Rectal smooth muscle tissue (tissue), 1 donor: Measurements from ENCODE around the gene UST.
"Not testable (repeated sequence)": the region's sequence is repeated elsewhere in the genome, so short reads cannot be mapped to it uniquely, and the experiment has no call there.

ENCODE experiments used
- H3K27ac ChIP-seq: one replicate; pipeline ENCODE4 v1.7.0; 2013; ENCODE audit warnings: low read depth, low read length, inconsistent platforms
- H3K27me3 ChIP-seq: one replicate; pipeline ENCODE4 v1.7.0; 2013; ENCODE audit warnings: low read length; ENCODE audit not compliant: control insufficient read depth, insufficient read depth
- H3K36me3 ChIP-seq: one replicate; pipeline ENCODE4 v1.7.0; 2013; ENCODE audit warnings: low read length; ENCODE audit not compliant: control insufficient read depth, insufficient read depth
- H3K4me1 ChIP-seq: one replicate; pipeline ENCODE4 v1.7.0; 2013; ENCODE audit warnings: low read length; ENCODE audit not compliant: control insufficient read depth, insufficient read depth
- H3K4me3 ChIP-seq: one replicate; pipeline ENCODE4 v1.7.0; 2013; ENCODE audit warnings: low read length
- H3K9ac ChIP-seq: one replicate; pipeline ENCODE4 v1.7.0; 2013; ENCODE audit warnings: low read length

Gene UST

DNA sequence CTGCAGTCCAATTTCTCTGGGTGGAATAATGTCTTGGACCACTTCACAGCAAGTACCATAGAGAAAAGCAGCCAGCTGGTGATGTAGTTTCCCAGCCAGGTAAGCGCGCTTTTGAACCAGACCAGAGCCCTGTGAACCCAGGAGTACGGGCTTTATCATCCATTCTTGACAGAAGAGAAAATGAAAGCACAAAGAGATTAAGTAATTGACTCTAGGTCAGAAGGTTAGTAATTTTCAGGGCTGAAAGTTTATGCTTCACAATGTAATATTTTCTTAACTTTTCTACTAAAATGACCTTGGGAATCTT lies 7.1 kb upstream of the UST start:
- Histone ChIP-seq H3K4me1 (no peaks in the 10 kb centered on the region), H3K27ac (no peak overlapping the region)

DNA sequence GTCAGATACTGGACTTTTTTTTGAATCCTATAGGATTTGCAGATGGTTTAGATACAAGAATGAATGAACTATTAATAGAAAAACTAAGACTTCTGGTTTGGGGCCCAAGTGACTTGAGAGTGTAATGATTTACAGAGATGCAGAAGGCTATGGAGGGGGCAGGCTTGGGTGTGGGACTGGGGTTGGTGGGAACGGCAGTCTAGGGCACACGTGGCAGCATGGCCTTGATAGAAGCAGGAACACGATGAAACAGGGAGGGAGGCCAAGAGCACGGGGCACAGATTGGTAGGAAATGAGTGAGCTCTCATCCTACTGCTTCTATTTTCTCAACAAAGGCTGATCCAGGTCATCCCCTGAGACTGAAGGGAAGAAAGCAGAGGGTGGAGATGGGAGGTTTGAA lies 3.4 kb upstream of the UST start:
- H3K36me3 ChIP-seq, result no peaks in the 10 kb centered on the region
- no peak overlapping the region for H3K27ac ChIP-seq

More for the DNA sequence above, 7.1 kb upstream of the UST start:
- Histone ChIP-seq H3K9ac (no peak overlapping the region), H3K36me3 (no peaks in the 10 kb centered on the region), H3K4me3 (no peak overlapping the region), H3K27me3 (no peaks in the 10 kb centered on the region)

GRCh38 chr6:148745926-148746325 lies 904 bp upstream of the UST start:
- H3K9ac ChIP-seq, result peak overlapping the region; percentile 36

More for the DNA sequence above, 3.4 kb upstream of the UST start:
- Histone ChIP-seq H3K4me3 (no peak overlapping the region), H3K4me1 (peaks cover 7% of the 10 kb centered on the region), H3K27me3 (peaks cover 3% of the 10 kb centered on the region), H3K9ac (no peak overlapping the region)

GRCh38 chr6:148747145-148747470 lies 278 bp downstream of the UST start:
- Histone ChIP-seq H3K27ac (peak overlapping the region; percentile 90), H3K36me3 (no peaks in the 10 kb centered on the region), H3K27me3 (peaks cover 3% of the 10 kb centered on the region), H3K4me3 (peak overlapping the region; percentile 84), H3K4me1 (peaks cover 7% of the 10 kb centered on the region), H3K9ac (peak overlapping the region; percentile 34)

More at GRCh38 chr6:148745926-148746325, 904 bp upstream of the UST start:
- H3K27ac ChIP-seq, result peak overlapping the region; percentile 90
- H3K4me3 ChIP-seq, result peak overlapping the region; percentile 84
- H3K36me3 ChIP-seq, result no peaks in the 10 kb centered on the region
- peaks cover 7% of the 10 kb centered on the region for H3K4me1 ChIP-seq
- peaks cover 3% of the 10 kb centered on the region for H3K27me3 ChIP-seq

GRCh38 chr6:148747471-148748165 lies 788 bp downstream of the UST start:
- Histone ChIP-seq H3K36me3 (no peaks in the 10 kb centered on the region), H3K27ac (peak overlapping the region; percentile 90), H3K4me1 (peaks cover 7% of the 10 kb centered on the region), H3K4me3 (peak overlapping the region; percentile 84), H3K9ac (peak overlapping the region; percentile 34), H3K27me3 (peaks cover 3% of the 10 kb centered on the region)

DNA sequence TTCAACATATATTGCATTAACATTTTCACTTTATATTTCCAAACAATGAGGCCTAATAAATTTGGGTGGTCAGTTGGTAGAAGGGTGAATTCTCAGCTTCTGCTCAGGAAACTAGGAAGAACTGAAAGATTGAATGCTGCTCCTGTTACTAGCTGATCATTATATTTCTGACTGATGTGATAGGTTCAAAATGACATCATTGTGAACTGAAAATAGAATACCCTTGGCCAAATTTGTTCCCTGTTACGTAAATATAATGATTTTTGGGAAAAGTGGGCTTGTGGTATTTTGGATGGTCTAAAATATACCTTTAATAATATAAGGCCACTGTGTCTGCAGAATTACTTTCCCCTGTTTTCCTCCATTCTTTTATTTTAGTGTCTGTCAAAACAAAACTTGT lies 2.8 kb downstream of the UST start:
- Histone ChIP-seq H3K4me1 (peaks cover 7% of the 10 kb centered on the region), H3K4me3 (no peak overlapping the region), H3K27ac (no peak overlapping the region), H3K36me3 (no peaks in the 10 kb centered on the region), H3K9ac (no peak overlapping the region), H3K27me3 (peaks cover 3% of the 10 kb centered on the region)

- Histone ChIP-seq H3K27ac (no peak overlapping the region), H3K4me3 (no peak overlapping the region), H3K36me3 (no peaks in the 10 kb centered on the region), H3K4me1 (peaks cover 1% of the 10 kb centered on the region), H3K27me3 (peaks cover 1% of the 10 kb centered on the region), H3K9ac (no peak overlapping the region)
Measured at GRCh38 chr6:148750838-148751792, 4.3 kb downstream of the UST start.

- Histone ChIP-seq H3K27ac (no peak overlapping the region), H3K36me3 (no peaks in the 10 kb centered on the region), H3K4me1 (peaks cover 5% of the 10 kb centered on the region), H3K9ac (no peak overlapping the region), H3K27me3 (no peaks in the 10 kb centered on the region), H3K4me3 (no peak overlapping the region)
Measured at GRCh38 chr6:148751793-148752170, 5.0 kb downstream of the UST start.

- peaks cover 15% of the 10 kb centered on the region for H3K4me1 ChIP-seq
- not testable (repeated sequence) for H3K27ac ChIP-seq, H3K27me3 ChIP-seq, H3K4me3 ChIP-seq, H3K36me3 ChIP-seq, H3K9ac ChIP-seq
Measured at GRCh38 chr6:148755379-148755778, 8.5 kb downstream of the UST start.

- H3K9ac ChIP-seq, result no peak overlapping the region
- no peak overlapping the region for H3K4me3 ChIP-seq
- no peak overlapping the region for H3K27ac ChIP-seq
- H3K4me1 ChIP-seq, result peaks cover 32% of the 10 kb centered on the region
- H3K27me3 ChIP-seq, result no peaks in the 10 kb centered on the region
- H3K36me3 ChIP-seq, result no peaks in the 10 kb centered on the region
Measured at GRCh38 chr6:148757944-148758480, 11.2 kb downstream of the UST start.

DNA sequence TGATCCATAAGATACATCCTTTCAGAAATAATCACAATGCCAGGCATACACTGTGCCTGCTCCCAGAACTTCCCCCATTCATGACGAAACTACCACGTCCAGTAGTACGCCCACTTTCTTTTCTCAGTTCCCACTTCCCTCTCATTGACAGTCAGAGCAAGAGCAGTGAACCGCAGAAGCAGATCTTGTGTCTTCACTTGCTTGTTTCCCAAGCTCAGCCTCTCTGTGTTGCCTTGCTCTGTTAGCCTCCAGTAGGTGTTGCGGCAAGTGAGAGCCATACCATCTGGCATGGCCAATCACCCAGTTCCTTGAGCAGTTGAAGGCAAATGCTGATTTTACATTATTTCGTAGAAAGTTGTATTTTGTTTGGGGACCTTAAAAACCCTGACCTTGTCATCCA lies 11.7 kb downstream of the UST start:
- Histone ChIP-seq H3K27me3 (no peaks in the 10 kb centered on the region), H3K4me1 (peaks cover 32% of the 10 kb centered on the region), H3K27ac (no peak overlapping the region), H3K36me3 (no peaks in the 10 kb centered on the region), H3K9ac (no peak overlapping the region), H3K4me3 (no peak overlapping the region)

DNA sequence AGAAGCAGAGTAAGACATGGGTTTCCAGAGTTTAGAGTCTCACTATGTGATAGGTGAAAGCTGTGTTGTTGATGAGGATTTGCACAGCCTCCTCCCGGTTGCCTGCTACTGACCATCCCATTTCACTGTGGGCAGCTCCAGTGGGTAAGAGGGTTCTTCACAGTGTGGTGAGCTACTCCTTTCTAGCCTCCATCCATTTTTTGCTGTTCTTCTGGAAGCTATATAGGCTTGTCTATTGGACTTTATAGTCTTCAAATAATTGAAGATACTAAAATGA lies 13.4 kb downstream of the UST start:
- H3K4me3 ChIP-seq, result no peak overlapping the region
- H3K27me3 ChIP-seq, result no peaks in the 10 kb centered on the region
- H3K4me1 ChIP-seq, result peaks cover 32% of the 10 kb centered on the region
- no peaks in the 10 kb centered on the region for H3K36me3 ChIP-seq
- no peak overlapping the region for H3K9ac ChIP-seq
- H3K27ac ChIP-seq, result peak overlapping the region; percentile 81
